ENCODE measurements around the gene ITGAL.

DNA sequence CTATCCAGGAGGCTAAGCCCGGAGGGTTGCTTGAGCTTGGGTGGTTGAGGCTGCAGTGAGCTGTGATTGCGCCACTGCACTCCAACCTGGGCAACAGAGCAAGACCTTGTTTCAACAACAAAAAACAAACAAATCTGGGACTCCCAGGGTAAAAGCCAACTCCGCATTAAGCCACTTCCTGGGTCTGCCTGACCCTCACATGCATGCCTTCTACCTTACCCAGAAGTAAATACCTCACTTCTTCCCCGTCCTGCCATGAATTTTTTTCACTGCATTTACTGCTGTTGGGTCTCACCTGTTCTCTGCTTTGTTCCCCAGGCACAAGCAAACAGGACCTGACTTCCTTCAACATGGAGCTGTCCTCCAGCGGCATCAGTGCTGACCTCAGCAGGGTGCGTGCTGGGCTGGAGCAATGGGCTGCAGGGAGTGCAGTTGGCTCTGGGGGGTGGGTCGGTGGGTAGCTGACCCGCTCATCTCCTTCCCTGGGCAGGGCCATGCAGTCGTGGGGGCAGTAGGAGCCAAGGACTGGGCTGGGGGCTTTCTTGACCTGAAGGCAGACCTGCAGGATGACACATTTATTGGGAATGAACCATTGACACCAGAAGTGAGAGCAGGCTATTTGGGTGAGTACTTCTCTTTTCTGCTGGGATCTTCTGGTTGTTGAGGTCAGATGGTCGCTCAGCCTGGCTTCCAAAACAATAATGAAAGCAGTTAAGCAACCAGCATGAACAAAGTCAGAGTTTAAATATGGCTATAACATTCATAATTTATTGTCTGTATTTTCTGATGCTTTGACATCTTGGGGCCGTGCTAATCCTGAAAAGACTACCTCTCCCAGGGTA is 16.4 kb downstream of the ITGAL start:
- TF ChIP-seq, protein P1, sequence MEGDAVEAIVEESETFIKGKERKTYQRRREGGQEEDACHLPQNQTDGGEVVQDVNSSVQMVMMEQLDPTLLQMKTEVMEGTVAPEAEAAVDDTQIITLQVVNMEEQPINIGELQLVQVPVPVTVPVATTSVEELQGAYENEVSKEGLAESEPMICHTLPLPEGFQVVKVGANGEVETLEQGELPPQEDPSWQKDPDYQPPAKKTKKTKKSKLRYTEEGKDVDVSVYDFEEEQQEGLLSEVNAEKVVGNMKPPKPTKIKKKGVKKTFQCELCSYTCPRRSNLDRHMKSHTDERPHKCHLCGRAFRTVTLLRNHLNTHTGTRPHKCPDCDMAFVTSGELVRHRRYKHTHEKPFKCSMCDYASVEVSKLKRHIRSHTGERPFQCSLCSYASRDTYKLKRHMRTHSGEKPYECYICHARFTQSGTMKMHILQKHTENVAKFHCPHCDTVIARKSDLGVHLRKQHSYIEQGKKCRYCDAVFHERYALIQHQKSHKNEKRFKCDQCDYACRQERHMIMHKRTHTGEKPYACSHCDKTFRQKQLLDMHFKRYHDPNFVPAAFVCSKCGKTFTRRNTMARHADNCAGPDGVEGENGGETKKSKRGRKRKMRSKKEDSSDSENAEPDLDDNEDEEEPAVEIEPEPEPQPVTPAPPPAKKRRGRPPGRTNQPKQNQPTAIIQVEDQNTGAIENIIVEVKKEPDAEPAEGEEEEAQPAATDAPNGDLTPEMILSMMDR (IDR thresholded peaks at IDR 0.05 in 8 of 11, conservative IDR thresholded peaks at IDR 0.05 in 3 of 11) = no peak
- peak in 2 of 3 donors; percentile 27 to 42 for TF ChIP-seq POLR2AphosphoS5 (IDR thresholded peaks at IDR 0.05)
